Colonic mucosa (tissue), 4 donors: ENCODE data around the gene IGFALS. TPM values are rescaled to one million over a fixed set of nuclear protein-coding genes. Genes with fewer than 3 reads are reported as not detected.

ENCODE experiments used
- DNase-seq: peaks from one replicate; pipeline ENCODE4 v3.0.0-alpha.2; 2020
- H3K27ac ChIP-seq: fragments of 200-600 bp; one replicate; pipeline ENCODE4 v1.8.0; 2021
- H3K27me3 ChIP-seq: fragments of 200-600 bp; one replicate; pipeline ENCODE4 v1.8.0; 2021
- H3K36me3 ChIP-seq: fragments of 200-600 bp; one replicate; pipeline ENCODE4 v1.8.0; 2021
- H3K4me1 ChIP-seq: fragments of 200-600 bp; one replicate; pipeline ENCODE4 v1.8.0; 2021; ENCODE audit warnings: mild to moderate bottlenecking
- H3K4me3 ChIP-seq: fragments of 200-600 bp; one replicate; pipeline ENCODE4 v1.8.0; 2021
- H3K9ac ChIP-seq, 2 donors: one replicate each; pipeline ENCODE4 v1.7.0; 2013; ENCODE audit warnings: control low read depth in 2 of 2, low read depth in 2 of 2, low read length in 2 of 2
- H3K9me3 ChIP-seq: fragments of 200-600 bp; one replicate; pipeline ENCODE4 v1.8.0; 2021
- CTCF ChIP-seq: fragments of 200-600 bp; IDR thresholded peaks from one replicate; pipeline ENCODE4 v1.8.0; 2022; ENCODE audit warnings: antibody characterized with exemption, mild to moderate bottlenecking
- intact Hi-C: fragments of 100-400 bp; cut with DNase I; formaldehyde crosslinking; loops from one replicate; pipeline ENCODE4 v1.14.1; 2022
- total RNA-seq, 2 donors: library from RNA; stranded (reverse); fragmentation: NEBNext Ultra II Directional in 1 of 2; extraction: Animal tissue kit (Norgen Biotek cat#: 25700) in 1 of 2; gene quantifications; one replicate each; pipeline ENCODE4 v1.2.1, GENCODE V29; 2021
- donor health status: healthy.
- donor health status: DM: no; HTN: no; CAD: no.
- donor health status: DM: no; HTN: no; CAD: no.

Gene IGFALS
- total RNA-seq, 2 donors from 2014 or later, result 5.7 to 7.0 TPM

GRCh38 chr16:1745900-1746692, 47.4 kb downstream of the IGFALS start:
- Histone ChIP-seq H3K4me1 (no peaks in the 10 kb centered on the region), H3K9ac (no peak overlapping the region), H3K27ac (no peak overlapping the region), H3K27me3 (no peaks in the 10 kb centered on the region), H3K36me3 (no peaks in the 10 kb centered on the region), H3K4me3 (no peak overlapping the region), H3K9me3 (no peaks in the 10 kb centered on the region)
- TF ChIP-seq CTCF, result no peak
- intact Hi-C loops, result no loop called here
- DNase-seq, result no peak

GRCh38 chr16:1745181-1745899, 48.2 kb downstream of the IGFALS start:
- Histone ChIP-seq H3K4me1 (no peaks in the 10 kb centered on the region), H3K27me3 (no peaks in the 10 kb centered on the region), H3K36me3 (no peaks in the 10 kb centered on the region), H3K9ac (no peak overlapping the region), H3K4me3 (no peak overlapping the region), H3K9me3 (no peaks in the 10 kb centered on the region), H3K27ac (no peak overlapping the region)
- no peak for DNase-seq
- intact Hi-C loops, result no loop called here
- no peak for TF ChIP-seq CTCF

DNA sequence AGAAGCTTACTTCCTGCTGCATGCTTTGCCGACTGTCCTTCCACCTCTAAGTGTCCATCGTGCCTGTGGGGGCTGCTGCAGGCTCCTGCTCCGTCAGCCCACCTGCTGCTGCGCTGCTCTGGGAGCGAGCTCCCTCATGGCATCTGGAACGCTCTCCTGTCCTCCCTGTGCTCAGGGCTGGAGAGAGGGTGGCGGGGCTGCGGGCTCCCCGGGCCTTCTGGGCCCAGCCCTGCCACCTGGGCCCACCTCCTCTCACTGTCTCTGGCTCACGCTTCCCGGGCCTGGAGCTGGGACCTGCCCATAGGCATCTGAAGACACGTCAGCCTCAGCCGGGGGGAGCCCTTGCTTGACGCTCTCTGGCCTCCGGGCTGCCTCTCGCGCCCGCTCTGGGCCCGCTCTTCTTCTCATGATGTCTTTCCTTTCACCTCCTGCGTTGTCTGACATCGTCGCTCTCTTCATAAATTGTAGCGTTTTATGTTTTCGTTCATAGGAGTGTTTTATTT, 49.1 kb downstream of the IGFALS start:
- Histone ChIP-seq H3K36me3 (no peaks in the 10 kb centered on the region), H3K4me3 (no peak overlapping the region), H3K27me3 (no peaks in the 10 kb centered on the region), H3K9ac (no peak overlapping the region), H3K4me1 (no peaks in the 10 kb centered on the region), H3K27ac (no peak overlapping the region), H3K9me3 (no peaks in the 10 kb centered on the region)
- intact Hi-C loops, result no loop called here
- TF ChIP-seq CTCF, result no peak
- no peak for DNase-seq

GRCh38 chr16:1743376-1744337, 49.8 kb downstream of the IGFALS start:
- Histone ChIP-seq H3K36me3 (no peaks in the 10 kb centered on the region), H3K4me1 (no peaks in the 10 kb centered on the region), H3K9me3 (no peaks in the 10 kb centered on the region), H3K27me3 (no peaks in the 10 kb centered on the region), H3K4me3 (no peak overlapping the region), H3K27ac (no peak overlapping the region), H3K9ac (no peak overlapping the region)
- intact Hi-C loops, result no loop called here
- no peak for TF ChIP-seq CTCF
- DNase-seq, result no peak
